GM10266 (cell line): ENCODE measurements around the gene OPHN1.

Experiments
- DNase-seq: peaks from one replicate; pipeline ENCODE4 v3.0.0; 2012; ENCODE audit errors: extremely low spot score
- TF ChIP-seq, protein P1 (sequence below): IDR thresholded peaks from 2 replicates; pipeline ENCODE4 v1.5.1; 2012; ENCODE audit warnings: mild to moderate bottlenecking, low read depth; ENCODE audit not compliant: control insufficient read depth, insufficient read depth; ENCODE audit errors: missing control alignments

Gene OPHN1

GRCh38 chrX:68416592-68416991 lies 16.7 kb downstream of the OPHN1 start:
- DNase-seq: no peak
- TF ChIP-seq, protein P1, sequence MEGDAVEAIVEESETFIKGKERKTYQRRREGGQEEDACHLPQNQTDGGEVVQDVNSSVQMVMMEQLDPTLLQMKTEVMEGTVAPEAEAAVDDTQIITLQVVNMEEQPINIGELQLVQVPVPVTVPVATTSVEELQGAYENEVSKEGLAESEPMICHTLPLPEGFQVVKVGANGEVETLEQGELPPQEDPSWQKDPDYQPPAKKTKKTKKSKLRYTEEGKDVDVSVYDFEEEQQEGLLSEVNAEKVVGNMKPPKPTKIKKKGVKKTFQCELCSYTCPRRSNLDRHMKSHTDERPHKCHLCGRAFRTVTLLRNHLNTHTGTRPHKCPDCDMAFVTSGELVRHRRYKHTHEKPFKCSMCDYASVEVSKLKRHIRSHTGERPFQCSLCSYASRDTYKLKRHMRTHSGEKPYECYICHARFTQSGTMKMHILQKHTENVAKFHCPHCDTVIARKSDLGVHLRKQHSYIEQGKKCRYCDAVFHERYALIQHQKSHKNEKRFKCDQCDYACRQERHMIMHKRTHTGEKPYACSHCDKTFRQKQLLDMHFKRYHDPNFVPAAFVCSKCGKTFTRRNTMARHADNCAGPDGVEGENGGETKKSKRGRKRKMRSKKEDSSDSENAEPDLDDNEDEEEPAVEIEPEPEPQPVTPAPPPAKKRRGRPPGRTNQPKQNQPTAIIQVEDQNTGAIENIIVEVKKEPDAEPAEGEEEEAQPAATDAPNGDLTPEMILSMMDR: no peak

DNA sequence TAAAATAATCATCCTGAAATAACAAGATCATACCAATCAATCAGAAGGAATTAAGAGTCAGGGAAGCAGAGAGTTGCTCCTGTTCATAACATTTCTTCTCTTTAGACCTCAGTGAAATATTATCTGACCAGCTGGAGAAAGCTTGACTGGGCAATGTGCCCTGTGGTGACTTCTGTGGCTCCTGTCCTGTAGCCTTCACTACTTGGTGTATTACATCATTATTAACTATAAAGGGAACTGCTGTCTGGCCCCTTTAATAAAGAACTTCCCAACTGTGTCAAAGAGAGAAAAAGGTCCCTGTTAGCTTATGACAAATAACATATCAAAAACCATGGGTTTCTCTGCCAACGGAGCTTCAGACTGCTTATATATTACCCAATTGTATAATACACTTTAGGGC lies 18.0 kb downstream of the OPHN1 start:
- DNase-seq: no peak
- TF ChIP-seq, protein P1: no peak

DNA sequence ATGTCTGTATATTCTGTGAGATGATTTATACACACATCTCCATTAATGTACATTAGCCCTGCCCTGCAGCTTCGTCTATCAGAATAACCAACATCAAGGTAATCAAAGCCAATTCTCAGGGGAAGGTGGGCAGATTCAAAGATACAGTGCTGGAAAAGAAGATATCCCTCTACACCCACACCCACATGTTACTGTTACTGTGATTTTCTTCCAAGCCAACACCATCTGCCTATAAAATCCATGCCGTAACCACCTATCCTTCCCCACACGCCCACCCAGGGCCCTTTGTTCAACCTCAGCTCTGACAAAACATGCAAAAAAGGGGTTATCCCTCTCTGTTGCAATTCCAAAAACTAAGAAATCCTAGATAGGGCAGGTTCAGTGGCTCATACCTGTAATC lies 20.0 kb downstream of the OPHN1 start:
- TF ChIP-seq, protein P1: no peak
- no peak for DNase-seq

DNA sequence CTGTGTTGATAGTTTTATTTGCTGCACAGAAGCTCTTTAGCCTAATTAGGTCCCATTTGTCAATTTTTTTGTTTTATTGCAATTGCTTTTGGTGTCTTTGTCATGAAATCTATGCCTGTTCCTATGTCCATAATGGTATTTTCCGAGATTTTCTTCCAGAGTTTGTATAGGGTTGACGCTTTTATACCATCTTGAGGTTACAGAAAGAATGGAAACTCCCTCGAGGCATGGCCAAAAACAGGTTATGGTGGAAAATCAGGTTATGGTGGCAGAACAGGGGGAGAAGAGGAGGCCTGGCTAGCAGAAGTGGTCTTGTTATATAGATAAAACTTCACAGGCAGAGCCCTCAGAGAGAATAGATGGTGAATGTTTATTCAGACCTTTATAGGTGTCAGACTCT lies 21.6 kb downstream of the OPHN1 start:
- DNase-seq: no peak
- TF ChIP-seq, protein P1: no peak

DNA sequence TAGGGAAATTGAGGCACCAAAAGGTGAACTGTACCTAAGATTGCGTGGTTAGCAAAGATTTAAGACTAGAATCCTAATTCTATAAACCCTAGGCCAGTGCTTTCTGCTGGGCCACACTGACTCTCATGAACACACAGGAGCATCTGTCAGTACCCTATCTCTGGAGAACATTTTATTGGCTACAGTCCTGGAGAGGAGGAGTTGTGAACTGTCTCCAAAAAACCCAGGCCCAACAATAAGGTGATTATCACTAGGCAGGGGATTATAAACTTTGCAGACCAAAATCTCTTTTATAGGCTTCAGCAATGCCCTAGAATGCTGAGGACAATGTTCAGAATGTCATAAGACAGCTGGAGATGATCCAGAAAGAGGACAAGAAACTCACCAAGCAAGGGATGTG lies 24.1 kb downstream of the OPHN1 start:
- TF ChIP-seq, protein P1: no peak
- no peak for DNase-seq

- TF ChIP-seq, protein P1: no peak
Measured at GRCh38 chrX:68403522-68403921, 29.8 kb downstream of the OPHN1 start.

GRCh38 chrX:68403038-68403437 lies 30.3 kb downstream of the OPHN1 start:
- DNase-seq: no peak
- TF ChIP-seq, protein P1: no peak

More at GRCh38 chrX:68403522-68403921, 29.8 kb downstream of the OPHN1 start:
- DNase-seq: no peak
